HG02642 (cell line): Measurements from ENCODE around the gene SERPINA9.
"Not testable (repeated sequence)": the region's sequence is repeated elsewhere in the genome, so short reads cannot be mapped to it uniquely, and the experiment has no call there.

Experiments used
- ATAC-seq: cut with Tn5 transposase; IDR thresholded peaks from one replicate; pipeline ENCODE4 v1.9.1; 2021; ENCODE audit warnings: mild to moderate bottlenecking; ENCODE audit not compliant: unreplicated experiment, poor library complexity

SERPINA9 gene

DNA sequence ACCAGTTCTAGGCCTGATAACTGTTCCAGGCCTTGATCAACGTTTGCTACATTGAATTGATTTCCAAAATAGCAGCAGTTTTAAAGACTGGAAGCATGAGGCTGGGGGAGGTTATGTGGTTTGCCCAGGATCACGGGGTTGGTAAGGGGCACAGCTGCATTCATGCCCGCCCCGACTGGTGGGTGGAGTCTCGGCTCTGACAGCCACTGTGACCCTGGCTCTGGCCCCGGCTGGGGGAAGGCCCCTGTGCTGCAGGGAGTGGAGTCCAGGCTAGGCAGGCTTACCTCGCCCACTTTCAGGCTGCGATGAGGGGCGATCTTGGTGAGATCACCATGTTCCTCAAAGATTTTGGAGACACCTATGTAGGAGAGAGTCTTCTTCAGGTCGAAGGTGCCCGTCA is 13.3 kb upstream of the SERPINA9 start:
- no peak for ATAC-seq

DNA sequence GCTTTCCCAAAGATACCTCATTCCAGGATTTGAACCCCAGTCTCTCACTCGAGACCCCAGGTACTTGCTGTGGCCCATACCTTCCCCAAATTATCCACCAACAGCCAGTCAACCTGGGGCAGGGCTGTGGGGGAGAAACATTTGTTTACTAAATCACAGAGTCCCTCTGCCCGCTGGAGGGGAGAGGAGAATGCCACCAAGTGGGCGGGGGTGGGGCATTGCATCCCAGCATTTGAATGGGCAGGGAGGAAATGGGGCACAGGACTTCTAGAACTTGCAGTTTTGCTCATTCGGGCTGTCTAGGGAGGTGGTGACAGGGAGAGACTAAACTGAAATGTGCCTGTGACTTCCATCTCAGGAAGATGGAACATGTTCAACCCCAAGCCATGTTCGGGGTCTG is 10.9 kb upstream of the SERPINA9 start:
- ATAC-seq: no peak

GRCh38 chr14:94485944-94486841 is 10.2 kb upstream of the SERPINA9 start:
- peak; percentile 44 for ATAC-seq

- no peak for ATAC-seq
These were observed 8.5 kb upstream of the SERPINA9 start for GRCh38 chr14:94484481-94484880.

DNA sequence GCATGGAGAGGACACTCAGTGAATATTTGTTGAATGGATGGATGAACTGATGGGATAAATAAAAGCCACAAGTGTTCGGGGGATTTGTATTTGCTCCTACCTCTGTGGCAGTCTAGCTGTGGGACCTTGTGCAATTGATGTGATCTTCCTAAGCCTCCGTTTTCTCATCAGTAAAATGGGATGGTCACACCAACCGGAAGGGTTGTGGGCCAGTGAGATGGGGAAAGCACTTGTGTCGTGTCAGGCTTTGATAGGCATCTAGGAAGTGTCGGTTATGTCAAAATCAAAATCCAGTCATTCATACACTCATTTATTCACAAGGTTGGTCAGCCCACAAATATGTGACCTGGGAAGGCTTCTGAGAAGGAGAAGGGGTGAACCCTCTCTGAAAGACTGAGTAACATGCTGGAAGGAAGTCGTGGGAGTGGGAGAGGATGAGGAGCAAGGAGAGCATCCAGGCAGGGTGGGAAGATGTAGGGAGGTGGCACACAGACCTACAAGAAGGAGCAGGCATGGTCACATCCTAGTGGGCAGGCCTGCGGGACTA is 7.8 kb upstream of the SERPINA9 start:
- no peak for ATAC-seq

- ATAC-seq: peak; percentile 65
These were observed 7.1 kb upstream of the SERPINA9 start for GRCh38 chr14:94483071-94483451.

DNA sequence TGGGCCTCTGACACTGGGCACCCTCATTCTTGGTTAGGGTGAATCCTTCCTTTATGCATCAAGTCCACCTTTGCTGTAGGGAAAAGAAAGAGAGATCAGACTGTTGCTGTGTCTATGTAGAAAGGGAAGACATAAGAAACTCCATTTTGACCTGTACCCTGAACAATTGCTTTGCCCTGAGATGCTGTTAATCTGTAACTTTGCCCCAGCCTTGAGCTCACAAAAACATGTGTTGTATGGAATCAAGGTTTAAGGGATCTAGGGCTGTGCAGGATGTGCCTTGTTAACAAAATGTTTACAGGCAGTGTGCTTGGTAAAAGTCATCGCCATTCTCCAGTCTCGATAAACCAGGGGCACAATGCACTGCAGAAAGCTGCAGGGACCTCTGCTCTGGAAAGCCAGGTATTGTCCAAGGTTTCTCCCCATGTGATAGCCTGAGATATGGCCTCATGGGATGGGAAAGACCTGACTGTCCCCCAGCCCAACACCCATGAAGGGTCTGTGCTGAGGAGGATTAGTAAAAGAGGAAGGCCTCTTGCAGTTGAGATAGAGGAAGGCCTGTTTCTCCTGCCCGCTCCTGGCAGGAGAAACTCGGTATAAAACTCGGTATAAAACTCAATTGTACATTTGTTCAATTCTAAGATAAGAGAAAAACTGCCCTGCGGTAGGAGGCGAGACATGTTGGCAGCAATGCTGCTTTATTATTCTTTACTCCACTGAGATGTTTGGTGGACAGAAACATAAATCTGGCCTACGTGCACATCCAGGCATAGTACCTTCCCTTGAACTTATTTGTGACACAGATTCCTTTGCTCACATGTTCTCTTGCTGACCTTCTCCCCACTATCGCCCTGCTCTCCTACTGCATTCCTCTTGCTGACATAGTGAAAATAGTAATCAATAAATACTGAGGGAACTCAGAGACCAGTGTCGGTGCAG is 6.4 kb upstream of the SERPINA9 start:
- ATAC-seq: not testable (repeated sequence)

GRCh38 chr14:94481468-94482131 is 5.6 kb upstream of the SERPINA9 start:
- no peak for ATAC-seq

DNA sequence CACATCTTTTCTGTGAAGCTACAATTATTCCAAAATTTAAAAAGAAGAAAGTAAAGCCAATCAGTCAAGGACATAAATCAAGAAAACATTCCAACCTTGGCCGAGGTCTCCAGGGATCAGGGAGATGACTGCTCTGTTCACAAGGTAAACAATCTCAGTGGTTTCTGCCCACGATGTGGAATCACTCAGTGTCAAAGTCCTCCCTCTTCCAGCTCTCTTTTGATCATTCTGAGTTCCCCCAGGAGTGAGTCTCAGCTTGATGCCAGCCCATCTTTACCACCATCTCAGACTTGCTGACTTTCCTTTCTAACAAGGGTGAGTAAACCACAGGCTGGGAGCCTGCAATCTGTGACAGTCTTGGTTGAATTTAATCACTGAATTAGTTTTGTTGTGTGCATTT is 4.8 kb upstream of the SERPINA9 start:
- ATAC-seq: no peak

GRCh38 chr14:94478420-94478819 is 2.4 kb upstream of the SERPINA9 start:
- no peak for ATAC-seq

GRCh38 chr14:94474581-94475031 is 1.4 kb downstream of the SERPINA9 start:
- ATAC-seq: no peak

- ATAC-seq: no peak
These were observed 2.2 kb downstream of the SERPINA9 start for GRCh38 chr14:94473666-94474410.

DNA sequence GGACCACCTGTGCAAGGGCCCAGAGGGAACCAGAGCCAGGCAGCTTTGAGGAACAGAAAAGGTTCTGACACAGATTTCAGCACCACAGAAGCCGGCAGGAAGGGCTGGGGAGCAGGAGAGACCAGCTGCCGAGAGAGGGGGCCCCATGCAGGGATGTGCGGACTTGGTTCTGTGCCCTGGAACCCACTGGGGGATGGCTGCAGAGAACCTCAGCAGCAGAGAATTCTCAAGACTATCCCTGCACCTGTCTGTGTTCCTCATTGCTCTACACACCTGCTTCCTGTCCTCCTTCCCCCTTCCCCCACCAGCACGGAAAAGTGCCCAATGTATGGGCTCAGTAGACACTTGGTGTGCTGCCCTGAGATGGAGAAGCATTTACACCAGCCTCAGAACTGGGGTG is 3.2 kb downstream of the SERPINA9 start:
- ATAC-seq: no peak

DNA sequence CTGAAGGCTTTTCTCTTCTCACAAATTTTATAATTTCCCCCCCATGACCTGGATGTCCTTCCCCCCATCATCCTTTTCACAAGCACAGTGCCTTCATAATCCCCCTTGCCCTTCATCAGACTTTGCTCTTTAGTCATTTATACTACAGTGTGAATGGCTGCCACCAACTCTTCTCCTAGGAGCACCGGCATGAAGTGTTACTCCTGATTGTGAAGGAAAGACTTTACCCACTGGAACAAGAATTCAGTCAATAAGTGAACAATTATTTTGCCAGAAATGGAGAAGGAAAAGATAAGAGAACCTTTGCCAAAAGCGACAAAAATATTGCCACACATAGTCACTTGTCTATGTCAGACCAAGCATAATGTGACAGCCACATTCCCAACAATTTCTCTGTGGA is 5.0 kb downstream of the SERPINA9 start:
- ATAC-seq: no peak

- no peak for ATAC-seq
These were observed 5.7 kb downstream of the SERPINA9 start for GRCh38 chr14:94470311-94470710.

DNA sequence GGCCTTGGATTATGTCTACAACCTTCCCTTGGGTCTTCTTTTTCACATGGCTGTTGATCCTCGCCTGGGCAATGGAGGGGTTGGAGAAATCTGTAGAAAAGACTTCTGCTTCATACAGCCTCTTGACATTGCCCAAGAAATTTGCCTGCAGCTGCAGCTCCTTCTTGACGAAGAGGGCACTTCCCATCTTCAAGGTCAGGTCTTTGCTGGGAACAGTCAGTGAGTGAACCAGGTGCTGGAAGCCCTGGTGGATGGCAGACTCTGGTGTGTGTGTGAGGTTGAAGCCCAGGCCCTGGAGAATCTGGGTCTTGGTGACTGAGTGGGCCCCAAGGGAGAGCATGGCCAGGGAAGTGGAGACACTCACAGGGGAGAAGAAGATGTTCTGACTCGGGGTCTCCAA is 6.7 kb downstream of the SERPINA9 start:
- ATAC-seq: no peak

DNA sequence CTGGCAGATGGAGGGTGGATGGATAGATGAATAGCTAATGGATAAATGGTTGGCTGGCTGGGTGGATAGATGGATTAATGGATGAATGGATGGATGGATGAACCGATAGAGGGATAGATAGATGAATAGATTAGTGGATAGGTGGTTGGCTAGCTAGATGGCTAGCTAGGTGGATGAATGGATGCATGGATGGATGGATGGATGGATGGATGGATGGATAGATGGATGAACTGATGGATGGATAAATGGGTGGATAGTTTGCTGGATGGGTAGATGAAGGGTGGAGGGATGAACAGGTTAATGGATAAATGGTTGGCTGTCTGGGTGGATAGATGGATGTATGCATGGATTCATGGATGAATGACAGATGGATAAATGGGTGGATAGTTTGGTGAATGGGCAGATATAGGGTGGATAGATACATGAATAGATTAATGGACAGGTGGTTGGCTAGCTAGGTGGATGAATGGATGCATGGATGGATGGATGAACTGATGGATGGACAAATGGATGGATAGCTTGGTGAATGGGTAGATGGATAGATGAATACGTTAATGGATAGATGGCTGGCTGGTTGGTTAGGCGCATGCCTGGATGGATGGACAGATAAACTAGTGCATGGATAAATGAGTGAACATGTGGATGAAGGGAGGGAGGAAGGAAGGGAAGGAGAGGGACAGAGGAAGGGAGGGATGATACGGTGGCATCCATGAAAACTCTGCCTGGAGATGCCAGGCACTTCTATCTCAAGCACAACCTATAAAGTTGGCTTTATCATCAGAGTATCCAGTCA is 8.1 kb downstream of the SERPINA9 start:
- ATAC-seq: no peak

DNA sequence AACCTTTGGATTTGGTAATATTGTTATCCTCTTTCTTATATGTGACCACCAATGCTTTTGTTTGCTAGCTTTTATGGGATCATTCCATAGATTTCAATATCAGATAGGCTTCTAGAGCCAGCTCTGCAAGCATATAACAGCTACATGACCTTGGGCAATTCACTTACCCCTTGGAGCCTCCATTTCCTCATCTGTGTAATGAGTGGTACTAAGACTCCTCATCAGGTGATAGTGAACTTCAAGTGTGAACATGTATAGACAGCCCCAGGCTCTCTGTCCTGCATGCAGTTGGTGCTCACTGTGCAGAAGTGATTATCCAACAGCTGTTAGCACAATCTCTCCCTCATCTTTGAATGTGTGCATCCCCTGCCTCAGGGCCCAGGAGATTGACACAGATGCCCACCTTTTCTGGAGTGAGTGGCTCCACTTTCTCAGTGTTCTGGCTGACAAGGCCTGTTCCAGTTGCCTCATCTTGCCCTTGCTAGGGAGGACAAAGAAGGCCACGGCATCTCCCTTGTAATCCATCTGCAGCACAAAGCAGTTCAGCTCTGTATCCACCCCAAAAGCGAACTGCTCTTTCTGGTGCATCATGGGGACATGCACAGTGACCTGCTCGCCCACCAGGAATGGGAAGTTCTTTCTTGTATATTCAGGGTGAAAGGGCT is 9.2 kb downstream of the SERPINA9 start:
- no peak for ATAC-seq
